ENCODE results near the gene IGSF21. TPM values are rescaled to one million over a fixed set of nuclear protein-coding genes. Genes with fewer than 3 reads are reported as not detected.

The IGSF21 gene
- total and polyA plus RNA-seq, 2 of the 8 experiments (the other 6 are each of a cell fraction or from before 2014, with no cell fraction given) = 22.5 to 28.5 TPM

- TF ChIP-seq RBBP5 (IDR thresholded peaks at IDR 0.05; ENCODE audit: borderline replicate concordance, low read depth, low read length) (no peak), SUZ12 (IDR thresholded peaks at IDR 0.05; ENCODE audit: low read length) (no peak), CHD1 (IDR thresholded peaks at IDR 0.05; ENCODE audit: low read depth, low read length) (no peak), RAD21 (IDR thresholded peaks at IDR 0.05 in 1 of 2, conservative IDR thresholded peaks at IDR 0.05 in 1 of 2; ENCODE audit: low read depth in 2 of 2, low read length in 2 of 2) (no peak), CEBPB (IDR thresholded peaks at IDR 0.05; ENCODE audit: low read depth, low read length) (no peak), CREB1 (IDR thresholded peaks at IDR 0.05) (no peak; the same call in 1 of the 2 replicates), KDM5A (IDR thresholded peaks at IDR 0.05; ENCODE audit: low read length) (no peak), MAX (IDR thresholded peaks at IDR 0.05) (peak; percentile 81), BRCA1 (IDR thresholded peaks at IDR 0.05; ENCODE audit: low read depth, low read length) (no peak), CTBP2 (IDR thresholded peaks at IDR 0.05; ENCODE audit: borderline replicate concordance, insufficient read depth, insufficient read length, low read length) (no peak), POLR2AphosphoS5 (IDR thresholded peaks at IDR 0.05; ENCODE audit: low read depth, low read length) (no peak), TCF12 (IDR thresholded peaks at IDR 0.05; ENCODE audit: low read depth, low read length) (peak; percentile 95), KDM4A (IDR thresholded peaks at IDR 0.05; ENCODE audit: low read depth, low read length, severe bottlenecking) (no peak), RXRA (IDR thresholded peaks at IDR 0.05; ENCODE audit: insufficient read depth, low read depth, low read length) (no peak), JUND (IDR thresholded peaks at IDR 0.05; ENCODE audit: low read length) (no peak), EGR1 (IDR thresholded peaks at IDR 0.05; ENCODE audit: borderline replicate concordance, low read depth, low read length) (no peak), TAF7 (optimal IDR thresholded peaks at IDR 0.05; ENCODE audit: borderline replicate concordance, low read depth, low read length) (no peak)
Measured at GRCh38 chr1:18233176-18233864, 125.7 kb downstream of the IGSF21 start (continued).
